ENCODE data around the gene KCNIP4.

GRCh38 chr4:21447301-21448054 lies 501.1 kb downstream of the KCNIP4 start:
- TF ChIP-seq CTCF (IDR thresholded peaks at IDR 0.05 in 2 of 3, conservative IDR thresholded peaks at IDR 0.05 in 1 of 3; ENCODE audit: control insufficient read depth in 2 of 3, extremely low read depth in 1 of 3, insufficient read depth in 1 of 3, low read depth in 3 of 3, low read length in 3 of 3) (no peak), ZNF274 (IDR thresholded peaks at IDR 0.05; ENCODE audit: insufficient read depth, insufficient read length) (no peak), SMC3 (IDR thresholded peaks at IDR 0.05; ENCODE audit: borderline replicate concordance, low read length) (no peak), ZNF592 (IDR thresholded peaks at IDR 0.05) (no peak), ZBTB33 (IDR thresholded peaks at IDR 0.05) (no peak), USF1 (IDR thresholded peaks at IDR 0.05; ENCODE audit: borderline replicate concordance, extremely low read length, insufficient read depth, low read depth, low read length) (no peak), POU2F2 (IDR thresholded peaks at IDR 0.05; ENCODE audit: borderline replicate concordance, low read depth, low read length) (no peak), NFYB (IDR thresholded peaks at IDR 0.05; ENCODE audit: insufficient read depth, low read depth, low read length) (no peak), HDAC6 (IDR thresholded peaks at IDR 0.05; ENCODE audit: unreplicated experiment) (no peak), JUNB (IDR thresholded peaks at IDR 0.05) (no peak), SIN3A (IDR thresholded peaks at IDR 0.05; ENCODE audit: low read depth, low read length) (no peak), EZH2 (IDR thresholded peaks at IDR 0.05; ENCODE audit: borderline replicate concordance, control insufficient read depth, low read depth, low read length) (no peak), BHLHE40 (IDR thresholded peaks at IDR 0.05; ENCODE audit: borderline replicate concordance in 1 of 2, low read depth in 2 of 2, low read length in 1 of 2) (no peak), FOXK2 (IDR thresholded peaks at IDR 0.05) (no peak)

Measured in GM12878 (cell line).